Vagina (tissue), 2 donors: ENCODE measurements around the gene P2RX7.

Experiments
- CTCF ChIP-seq, 3 experiments: fragments of 450-650 bp in 2 of 3; fragments of 200-600 bp in 1 of 3; sonication (generic) in 1 of 3; IDR thresholded peaks; one replicate each; pipeline ENCODE4 v1.5.1; 2017 to 2019; ENCODE audit warnings: antibody characterized with exemption in 3 of 3, mild to moderate bottlenecking in 2 of 3, moderate library complexity in 2 of 3
- POLR2AphosphoS5 ChIP-seq, 2 donors: sonication (generic); formaldehyde crosslinking; IDR thresholded peaks; one replicate each; pipeline ENCODE4 v1.9.0; 2017; ENCODE audit warnings: antibody characterized with exemption in 2 of 2, mild to moderate bottlenecking in 2 of 2, low read depth in 1 of 2; ENCODE audit not compliant: insufficient read depth in 1 of 2

GRCh38 chr12:121198949-121199348 lies 66.3 kb downstream of the P2RX7 start:
- TF ChIP-seq CTCF (IDR thresholded peaks at IDR 0.05) (no peak), POLR2AphosphoS5 (IDR thresholded peaks at IDR 0.05; ENCODE audit: insufficient read depth in 1 of 2, low read depth in 1 of 2) (no peak)
